Calu3 (cell line): Measurements from ENCODE around the gene SEMA4F. TPM values are rescaled to one million over a fixed set of nuclear protein-coding genes. Genes with fewer than 3 reads are reported as not detected.

Experiments
- BruUV-seq: library from RNA; stranded (reverse); fragments of 400-500 nt; replicated peaks from 2 replicates; lab custom pipeline; 2021; lab: Mats Ljungman, UMichigan
- CTCF ChIA-PET: fragments of 300-600 bp; sonication (Branson Sonifier 250); formaldehyde crosslinking; loops from one replicate; lab custom pipeline; 2022; ENCODE audit warnings: antibody characterized with exemption; lab: Charles Lee
- DNase-seq: peaks from one replicate; pipeline ENCODE4 v3.0.0; 2022
- H3K27ac Mint-ChIP-seq: one replicate; pipeline ENCODE4 v1.8.0; 2022; ENCODE audit warnings: mixed read lengths; ENCODE audit not compliant: unreplicated experiment
- H3K27me3 Mint-ChIP-seq: one replicate; pipeline ENCODE4 v1.8.0; 2022; ENCODE audit warnings: mixed read lengths; ENCODE audit not compliant: unreplicated experiment
- H3K36me3 Mint-ChIP-seq: one replicate; pipeline ENCODE4 v1.8.0; 2022; ENCODE audit warnings: mild to moderate bottlenecking, moderate library complexity, mixed read lengths; ENCODE audit not compliant: insufficient read depth, unreplicated experiment
- H3K4me1 Mint-ChIP-seq: one replicate; pipeline ENCODE4 v1.8.0; 2022; ENCODE audit warnings: mild to moderate bottlenecking, low read depth, mixed read lengths; ENCODE audit not compliant: unreplicated experiment
- H3K4me3 Mint-ChIP-seq: one replicate; pipeline ENCODE4 v1.8.0; 2022; ENCODE audit warnings: mild to moderate bottlenecking, low read depth, moderate library complexity, mixed read lengths; ENCODE audit not compliant: unreplicated experiment
- H3K9me3 Mint-ChIP-seq: one replicate; pipeline ENCODE4 v1.8.0; 2022; ENCODE audit warnings: low read depth, mixed read lengths; ENCODE audit not compliant: unreplicated experiment
- intact Hi-C: fragments of 100-400 bp; cut with micrococcal nuclease; formaldehyde crosslinking; loops from one replicate; pipeline ENCODE4 v1.10.0; 2022; ENCODE audit not compliant: unreplicated experiment
- total RNA-seq: library from RNA; stranded (reverse); gene quantifications from 2 replicates; pipeline ENCODE4 v1.2.3, GENCODE V29; 2022
- TF ChIP-seq, protein P1 (sequence below): fragments of 200-600 bp; IDR thresholded peaks from one replicate; pipeline ENCODE4 v1.8.0; 2022; ENCODE audit warnings: antibody characterized with exemption; ENCODE audit not compliant: unreplicated experiment

SEMA4F gene
- total RNA-seq, 1 experiment from 2014 or later, result 10.1 TPM

DNA sequence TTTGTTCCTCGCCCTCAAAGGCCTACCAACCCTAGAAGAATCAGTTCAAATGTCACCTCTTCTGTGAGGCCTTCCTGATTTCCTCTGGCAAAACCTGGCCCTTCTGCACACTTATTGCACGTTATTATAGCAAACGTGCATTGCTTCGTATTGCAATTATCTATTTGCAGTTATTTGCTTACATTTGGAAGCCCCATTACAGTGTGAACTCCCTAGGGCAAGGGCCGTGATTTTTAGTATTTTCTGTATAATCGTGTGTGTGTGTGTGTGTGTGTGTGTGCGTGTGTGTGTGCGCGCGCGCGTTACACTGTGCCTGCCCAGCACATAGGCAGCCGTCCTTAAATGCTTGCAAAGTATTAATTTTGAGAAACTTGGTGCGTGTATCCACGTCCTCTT, 460 bp upstream of the SEMA4F start:
- Mint-ChIP-seq H3K27ac (peak overlapping the region; percentile 25), H3K4me3 (peak overlapping the region; percentile 69), H3K27me3 (peaks cover 9% of the 10 kb centered on the region), H3K9me3 (no peaks in the 10 kb centered on the region), H3K36me3 (peaks cover 16% of the 10 kb centered on the region), H3K4me1 (peaks cover 13% of the 10 kb centered on the region)
- TF ChIP-seq, protein P1, sequence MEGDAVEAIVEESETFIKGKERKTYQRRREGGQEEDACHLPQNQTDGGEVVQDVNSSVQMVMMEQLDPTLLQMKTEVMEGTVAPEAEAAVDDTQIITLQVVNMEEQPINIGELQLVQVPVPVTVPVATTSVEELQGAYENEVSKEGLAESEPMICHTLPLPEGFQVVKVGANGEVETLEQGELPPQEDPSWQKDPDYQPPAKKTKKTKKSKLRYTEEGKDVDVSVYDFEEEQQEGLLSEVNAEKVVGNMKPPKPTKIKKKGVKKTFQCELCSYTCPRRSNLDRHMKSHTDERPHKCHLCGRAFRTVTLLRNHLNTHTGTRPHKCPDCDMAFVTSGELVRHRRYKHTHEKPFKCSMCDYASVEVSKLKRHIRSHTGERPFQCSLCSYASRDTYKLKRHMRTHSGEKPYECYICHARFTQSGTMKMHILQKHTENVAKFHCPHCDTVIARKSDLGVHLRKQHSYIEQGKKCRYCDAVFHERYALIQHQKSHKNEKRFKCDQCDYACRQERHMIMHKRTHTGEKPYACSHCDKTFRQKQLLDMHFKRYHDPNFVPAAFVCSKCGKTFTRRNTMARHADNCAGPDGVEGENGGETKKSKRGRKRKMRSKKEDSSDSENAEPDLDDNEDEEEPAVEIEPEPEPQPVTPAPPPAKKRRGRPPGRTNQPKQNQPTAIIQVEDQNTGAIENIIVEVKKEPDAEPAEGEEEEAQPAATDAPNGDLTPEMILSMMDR, result no peak
- intact Hi-C loops, result no loop called here
- BruUV-seq, result no TSS peak
- CTCF ChIA-PET, result no interaction called here
- no peak for DNase-seq

DNA sequence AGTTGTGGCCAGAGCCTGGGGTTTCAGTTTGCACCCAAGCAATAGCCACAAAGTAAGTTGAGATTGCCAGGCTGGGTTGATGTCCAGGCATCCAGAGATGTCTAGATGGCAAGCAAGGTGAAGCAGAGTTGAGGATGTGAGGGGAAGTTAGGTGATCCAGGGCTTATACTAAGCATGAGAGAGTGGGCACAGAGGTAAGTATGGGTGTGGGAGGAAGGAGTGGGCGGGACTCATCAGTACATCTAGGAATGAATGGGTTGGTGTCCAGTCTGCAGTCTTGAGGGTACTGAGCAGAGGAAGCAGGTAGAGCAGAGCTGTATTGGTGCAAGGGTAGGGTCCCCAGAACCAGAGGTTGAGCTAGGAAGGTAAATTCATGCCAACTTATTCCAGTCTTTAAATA, 1.5 kb downstream of the SEMA4F start:
- Mint-ChIP-seq H3K27ac (no peak overlapping the region), H3K27me3 (peaks cover 9% of the 10 kb centered on the region), H3K4me1 (peaks cover 13% of the 10 kb centered on the region), H3K9me3 (no peaks in the 10 kb centered on the region), H3K4me3 (no peak overlapping the region), H3K36me3 (peaks cover 16% of the 10 kb centered on the region)
- no TSS peak for BruUV-seq
- intact Hi-C loops, result no loop called here
- TF ChIP-seq, protein P1, result no peak
- CTCF ChIA-PET, result no interaction called here
- DNase-seq, result no peak

DNA sequence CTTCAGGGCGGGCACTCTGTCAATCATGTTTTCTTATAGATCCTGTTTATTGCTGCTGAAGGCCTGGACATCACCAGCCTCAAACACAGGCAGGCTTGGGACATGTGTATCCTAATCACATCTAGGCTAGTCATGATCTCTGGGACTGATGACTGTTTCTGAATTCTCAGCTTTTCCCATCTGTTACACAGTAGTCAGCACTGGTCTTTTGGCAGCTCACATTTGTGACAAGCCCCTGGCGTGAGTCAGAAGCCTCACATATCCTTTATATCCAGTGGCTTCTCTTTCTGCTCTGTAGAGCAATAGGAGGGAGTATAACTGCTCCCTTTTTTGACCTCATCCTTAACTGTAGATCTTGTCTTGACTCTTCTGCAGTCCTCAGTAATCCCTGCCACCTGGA, 4.5 kb downstream of the SEMA4F start:
- DNase-seq, result no peak
- H3K27ac Mint-ChIP-seq, result no peak overlapping the region
- TF ChIP-seq, protein P1, result no peak
- H3K4me1 Mint-ChIP-seq, result peaks cover 13% of the 10 kb centered on the region
- peaks cover 16% of the 10 kb centered on the region for H3K36me3 Mint-ChIP-seq
- peaks cover 9% of the 10 kb centered on the region for H3K27me3 Mint-ChIP-seq
- CTCF ChIA-PET, result no interaction called here
- H3K9me3 Mint-ChIP-seq, result no peaks in the 10 kb centered on the region
- H3K4me3 Mint-ChIP-seq, result no peak overlapping the region
- no TSS peak for BruUV-seq
- intact Hi-C loops, result no loop called here

DNA sequence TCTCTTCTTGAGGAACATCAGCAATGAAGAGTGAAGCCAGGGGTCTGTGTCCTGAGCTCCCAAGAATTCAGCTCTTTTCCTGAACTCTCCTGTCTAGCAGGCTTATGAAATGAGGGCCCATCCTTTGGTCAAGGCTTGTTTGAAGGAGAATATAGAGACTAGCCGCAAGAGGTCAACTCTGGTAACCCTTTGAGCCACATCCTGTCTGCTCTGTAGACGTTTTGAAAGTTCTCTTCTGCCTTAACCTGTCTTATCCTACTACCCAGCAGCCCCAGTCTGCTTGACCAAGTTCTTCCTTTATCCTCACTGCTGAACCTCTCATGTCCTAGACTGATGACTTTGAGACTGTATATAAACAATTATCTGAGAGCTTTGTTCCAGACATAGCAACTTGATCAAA, 5.4 kb downstream of the SEMA4F start:
- Mint-ChIP-seq H3K4me1 (peaks cover 12% of the 10 kb centered on the region), H3K27me3 (peaks cover 7% of the 10 kb centered on the region), H3K36me3 (peaks cover 7% of the 10 kb centered on the region), H3K27ac (no peak overlapping the region), H3K4me3 (no peak overlapping the region), H3K9me3 (no peaks in the 10 kb centered on the region)
- TF ChIP-seq, protein P1, result no peak
- DNase-seq, result no peak
- CTCF ChIA-PET, result no interaction called here
- intact Hi-C loops, result no loop called here
- no TSS peak for BruUV-seq
